ENCODE results near the gene FICD.

The FICD gene

DNA sequence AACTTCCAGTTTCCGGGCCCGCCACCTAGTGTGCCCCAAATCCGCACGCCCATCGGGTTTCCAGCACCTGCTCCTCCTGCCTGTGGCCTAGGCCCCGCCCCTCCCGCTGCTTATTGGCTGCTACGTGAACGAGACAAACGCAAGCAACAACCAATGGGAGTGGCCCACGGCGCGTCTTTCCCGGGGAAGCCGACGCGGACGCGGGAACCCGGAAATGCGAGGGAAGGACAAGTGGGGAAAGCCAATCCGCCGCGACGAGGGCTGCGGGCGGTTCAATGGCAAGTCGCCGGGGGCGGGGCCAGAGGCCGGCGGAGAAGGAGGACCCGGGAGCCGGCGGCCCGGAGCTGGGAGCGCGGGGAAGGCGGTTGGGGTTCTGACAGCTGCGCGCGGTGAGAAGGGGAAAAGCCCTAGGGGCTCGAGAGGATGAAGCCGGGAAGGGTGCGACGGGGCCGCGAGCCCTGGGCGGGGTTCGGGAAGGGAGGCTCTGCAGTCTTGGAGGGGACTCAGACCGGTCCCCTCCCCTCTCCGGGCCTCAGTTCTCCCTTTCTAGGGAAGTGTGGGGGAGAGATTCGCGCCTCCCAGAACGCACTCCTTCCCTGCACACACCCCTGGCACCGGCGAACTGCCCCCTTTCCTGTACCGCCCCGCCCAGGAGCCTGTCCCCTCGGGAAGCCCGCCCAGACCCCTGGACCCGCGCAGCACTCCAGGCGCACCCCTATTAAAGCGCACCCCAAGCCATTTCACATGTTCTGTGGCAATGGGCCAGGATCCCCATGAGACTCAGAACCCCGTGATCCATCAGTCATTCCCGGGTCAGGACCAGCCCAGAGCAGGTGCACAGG is at the start of gene FICD:
Gene FICD, plus strand, starts transcription at position 305 of the 842 bp plus-strand sequence. CDS start 1,696 bp downstream, outside the sequence.
- Histone ChIP-seq H3K9me3 (ENCODE audit: insufficient read depth, low read length) (no peaks in the 10 kb centered on the region), H3K9ac (ENCODE audit: low read length) (peak within 1 kb of the TSS; percentile 73), H3K27me3 (ENCODE audit: low read length) (no peaks in the 10 kb centered on the region), H3K4me3 (ENCODE audit: insufficient read depth, low read length, poor library complexity, severe bottlenecking) (peak within 1 kb of the TSS; percentile 66), H3K79me2 (ENCODE audit: insufficient read depth, low read length) (peaks cover 3% of the 10 kb centered on the region; the same call in 1 of the 2 replicates), H3K27ac (ENCODE audit: low read depth, low read length) (peak within 1 kb of the TSS; percentile 10), H3F3A (ENCODE audit: insufficient read depth) (peaks cover 12% of the 10 kb centered on the region; the same call in 1 of the 2 replicates), H4K20me1 (ENCODE audit: low read depth, low read length) (no peaks in the 10 kb centered on the region), H3K9me2 (replicated peaks; ENCODE audit: insufficient read depth, low read length) (no peaks in the 10 kb centered on the region), H3K4me2 (ENCODE audit: low read depth, low read length, poor library complexity, severe bottlenecking) (peak within 1 kb of the TSS; percentile 74), H3K36me3 (ENCODE audit: low read length) (no peaks in the 10 kb centered on the region), H2AFZ (ENCODE audit: low read depth, low read length, severe bottlenecking) (peak within 1 kb of the TSS; percentile 76)
- no peak for TF ChIP-seq EZH2phosphoT487 (conservative IDR thresholded peaks at IDR 0.05; ENCODE audit: low read length)
- TF ChIP-seq, protein P1, sequence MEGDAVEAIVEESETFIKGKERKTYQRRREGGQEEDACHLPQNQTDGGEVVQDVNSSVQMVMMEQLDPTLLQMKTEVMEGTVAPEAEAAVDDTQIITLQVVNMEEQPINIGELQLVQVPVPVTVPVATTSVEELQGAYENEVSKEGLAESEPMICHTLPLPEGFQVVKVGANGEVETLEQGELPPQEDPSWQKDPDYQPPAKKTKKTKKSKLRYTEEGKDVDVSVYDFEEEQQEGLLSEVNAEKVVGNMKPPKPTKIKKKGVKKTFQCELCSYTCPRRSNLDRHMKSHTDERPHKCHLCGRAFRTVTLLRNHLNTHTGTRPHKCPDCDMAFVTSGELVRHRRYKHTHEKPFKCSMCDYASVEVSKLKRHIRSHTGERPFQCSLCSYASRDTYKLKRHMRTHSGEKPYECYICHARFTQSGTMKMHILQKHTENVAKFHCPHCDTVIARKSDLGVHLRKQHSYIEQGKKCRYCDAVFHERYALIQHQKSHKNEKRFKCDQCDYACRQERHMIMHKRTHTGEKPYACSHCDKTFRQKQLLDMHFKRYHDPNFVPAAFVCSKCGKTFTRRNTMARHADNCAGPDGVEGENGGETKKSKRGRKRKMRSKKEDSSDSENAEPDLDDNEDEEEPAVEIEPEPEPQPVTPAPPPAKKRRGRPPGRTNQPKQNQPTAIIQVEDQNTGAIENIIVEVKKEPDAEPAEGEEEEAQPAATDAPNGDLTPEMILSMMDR (IDR thresholded peaks at IDR 0.05; ENCODE audit: insufficient read depth, low read length, poor library complexity, severe bottlenecking), result no peak

DNA sequence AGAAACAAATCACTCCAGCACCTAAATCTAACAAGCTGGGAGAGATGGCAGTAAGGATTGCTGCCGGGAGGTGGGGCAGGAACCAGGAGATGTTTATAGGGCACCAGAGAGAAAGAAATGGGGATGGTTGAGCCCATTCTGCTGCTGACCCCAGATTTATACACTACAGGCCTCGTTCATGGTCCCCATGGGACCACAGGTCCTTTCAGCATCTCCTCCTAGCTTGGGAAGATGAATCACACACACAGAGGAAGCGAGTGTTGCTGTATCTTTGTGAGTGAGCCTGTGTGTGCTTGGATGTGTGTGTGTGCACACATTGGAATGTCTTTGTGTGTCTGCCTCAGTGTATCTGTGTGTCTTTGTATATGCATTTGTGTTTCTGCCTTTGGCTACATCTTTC is 49.7 kb upstream of the FICD start:
- Histone ChIP-seq H3K9ac (ENCODE audit: low read length) (no peak overlapping the region), H2AFZ (ENCODE audit: low read depth, low read length, severe bottlenecking) (no peak overlapping the region), H3K4me2 (ENCODE audit: low read depth, low read length, poor library complexity, severe bottlenecking) (no peak overlapping the region), H4K20me1 (ENCODE audit: low read depth, low read length) (no peaks in the 10 kb centered on the region), H3F3A (ENCODE audit: insufficient read depth) (no peaks in the 10 kb centered on the region), H3K36me3 (ENCODE audit: low read length) (no peaks in the 10 kb centered on the region), H3K4me3 (ENCODE audit: insufficient read depth, low read length, poor library complexity, severe bottlenecking) (no peak overlapping the region), H3K79me2 (ENCODE audit: insufficient read depth, low read length) (no peaks in the 10 kb centered on the region), H3K9me2 (replicated peaks; ENCODE audit: insufficient read depth, low read length) (no peaks in the 10 kb centered on the region), H3K27me3 (ENCODE audit: low read length) (peaks cover 3% of the 10 kb centered on the region; the same call in 1 of the 2 replicates), H3K27ac (ENCODE audit: low read depth, low read length) (no peak overlapping the region), H3K9me3 (ENCODE audit: insufficient read depth, low read length) (no peaks in the 10 kb centered on the region)
- TF ChIP-seq, protein P1 (IDR thresholded peaks at IDR 0.05; ENCODE audit: insufficient read depth, low read length, poor library complexity, severe bottlenecking), result no peak
- no peak for TF ChIP-seq EZH2phosphoT487 (conservative IDR thresholded peaks at IDR 0.05; ENCODE audit: low read length)

DNA sequence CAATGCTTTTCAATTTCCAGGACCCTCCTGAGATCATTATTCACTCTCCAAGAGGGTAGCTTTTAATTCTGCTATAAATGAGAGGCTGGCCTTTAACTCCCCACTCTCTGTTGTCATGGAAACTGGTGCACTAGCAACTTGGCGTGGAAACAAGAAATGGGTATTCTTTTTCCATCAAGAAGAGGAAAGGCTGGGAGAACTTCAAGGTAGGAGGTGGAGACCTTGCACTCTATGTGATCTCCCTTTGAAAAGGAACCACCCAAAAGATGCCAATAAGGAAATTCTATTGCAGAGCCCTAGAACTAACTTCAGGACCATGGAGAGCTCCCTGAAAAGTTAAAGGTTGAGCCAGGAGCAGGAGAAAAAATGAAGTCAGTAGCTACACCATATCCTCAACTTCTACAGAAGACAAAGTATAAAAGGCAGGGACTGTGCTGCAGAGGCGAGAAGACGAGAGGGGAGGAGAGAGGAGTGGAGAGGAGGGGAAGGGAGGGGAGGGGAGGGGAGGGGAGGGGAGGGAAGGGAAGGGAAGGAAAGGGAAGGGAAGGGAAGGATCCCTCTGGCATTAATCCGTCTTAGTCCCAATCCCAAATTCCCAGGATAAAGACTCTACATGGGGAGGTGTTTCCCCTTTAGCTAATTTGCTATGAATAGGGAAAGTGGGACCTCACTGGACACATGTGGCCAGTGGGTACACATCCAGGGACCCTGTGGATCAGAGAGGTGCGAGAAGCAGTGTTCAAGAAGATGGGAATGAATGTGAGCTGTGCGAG is 46.7 kb upstream of the FICD start:
- H4K20me1 ChIP-seq (ENCODE audit: low read depth, low read length), result no peaks in the 10 kb centered on the region
- H3K4me2 ChIP-seq (ENCODE audit: low read depth, low read length, poor library complexity, severe bottlenecking), result no peak overlapping the region
- H3K9me2 ChIP-seq (replicated peaks; ENCODE audit: insufficient read depth, low read length), result no peaks in the 10 kb centered on the region
- H2AFZ ChIP-seq (ENCODE audit: low read depth, low read length, severe bottlenecking), result no peak overlapping the region
- no peaks in the 10 kb centered on the region for H3K36me3 ChIP-seq (ENCODE audit: low read length)
- no peaks in the 10 kb centered on the region for H3F3A ChIP-seq (ENCODE audit: insufficient read depth)
- no peak overlapping the region for H3K4me3 ChIP-seq (ENCODE audit: insufficient read depth, low read length, poor library complexity, severe bottlenecking)
- H3K79me2 ChIP-seq (ENCODE audit: insufficient read depth, low read length), result no peaks in the 10 kb centered on the region
- H3K9me3 ChIP-seq (ENCODE audit: insufficient read depth, low read length), result no peaks in the 10 kb centered on the region
- H3K27ac ChIP-seq (ENCODE audit: low read depth, low read length), result no peak overlapping the region
- H3K9ac ChIP-seq (ENCODE audit: low read length), result no peak overlapping the region
- TF ChIP-seq, protein P1 (IDR thresholded peaks at IDR 0.05; ENCODE audit: insufficient read depth, low read length, poor library complexity, severe bottlenecking), result no peak
- no peak for TF ChIP-seq EZH2phosphoT487 (conservative IDR thresholded peaks at IDR 0.05; ENCODE audit: low read length)
- peaks cover 3% of the 10 kb centered on the region; the same call in 1 of the 2 replicates for H3K27me3 ChIP-seq (ENCODE audit: low read length)

Data from SU-DHL-6 (cell line).